GM12878 (cell line): ENCODE results near the gene TTLL8. TPM values are rescaled to one million over a fixed set of nuclear protein-coding genes. Genes with fewer than 3 reads are reported as not detected.

Experiments used
- ATAC-seq: fragments of 200-7000 bp; cut with Tn5 transposase; 3 replicates; pipeline ENCODE4 v1.9.1; 2020; ENCODE audit warnings: mild to moderate bottlenecking, moderate library complexity
- BruUV-seq: library from RNA; stranded (reverse); fragments of 400-500 nt; replicated peaks from 2 replicates; lab custom pipeline; 2021; lab: Mats Ljungman, UMichigan
- CTCF ChIA-PET: fragments of 300-600 bp; sonication (Branson Sonifier 250); formaldehyde crosslinking; extraction: SDS; loops from one replicate; lab custom pipeline; 2021; ENCODE audit warnings: inconsistent platforms; lab: Yijun Ruan, JAX
- POLR2A ChIA-PET: fragments of 350-600 bp; formaldehyde crosslinking; extraction: SDS; loops from one replicate; lab custom pipeline; 2021; ENCODE audit warnings: inconsistent platforms; lab: Charles Lee
- RAD21 ChIA-PET: fragments of 300-600 bp; sonication (Branson Sonifier 250); formaldehyde crosslinking; loops from one replicate; lab custom pipeline; 2023; ENCODE audit warnings: antibody characterized with exemption; ENCODE audit not compliant: unreplicated experiment; lab: Charles Lee
- SMC1A ChIA-PET: fragments of 300-600 bp; sonication (Branson Sonifier 250); formaldehyde crosslinking; loops from one replicate; lab custom pipeline; 2023; ENCODE audit not compliant: unreplicated experiment, uncharacterized antibody; lab: Charles Lee
- DNase-seq: peaks from one replicate; pipeline ENCODE4 v3.0.0-alpha.2; 2011; ENCODE audit warnings: low read depth, low spot score
- FAIRE-seq: peaks from 3 replicates; lab custom pipeline; 2011; peaks lifted over from hg19 to GRCh38; lab: Jason Lieb, UNC
- H2AFZ ChIP-seq: 2 replicates; pipeline ENCODE4 v1.6.0; 2011; ENCODE audit warnings: low read depth, low read length, control low read depth; ENCODE audit not compliant: control insufficient read depth
- H3K27ac ChIP-seq: 2 replicates; pipeline ENCODE4 v1.5.1; 2011; ENCODE audit warnings: control low read depth; ENCODE audit not compliant: control insufficient read depth, insufficient read depth
- H3K27me3 ChIP-seq, 2 experiments: replicated peaks in 1 of 2; 2 replicates each; pipeline versions ENCODE4 v1.6.0 to v1.6.1; 2011; ENCODE audit warnings: low read length in 1 of 2; ENCODE audit not compliant: control insufficient read depth in 2 of 2, insufficient read depth in 2 of 2
- H3K36me3 ChIP-seq, 2 experiments: 2 replicates each; pipeline ENCODE4 v1.5.1; 2011; ENCODE audit warnings: low read length in 1 of 2; ENCODE audit not compliant: control insufficient read depth in 2 of 2, insufficient read depth in 2 of 2
- H3K4me1 ChIP-seq: 2 replicates; pipeline ENCODE4 v1.6.1; 2011; ENCODE audit warnings: mild to moderate bottlenecking, low read length, moderate library complexity, mixed read lengths; ENCODE audit not compliant: control insufficient read depth, insufficient read depth
- H3K4me2 ChIP-seq: 2 replicates; pipeline ENCODE4 v1.6.0; 2011; ENCODE audit warnings: control low read depth; ENCODE audit not compliant: control insufficient read depth, insufficient read depth
- H3K4me3 ChIP-seq: fragments of 200-600 bp; sonication (generic); 2 replicates; pipeline ENCODE4 v1.5.1; 2016
- H3K79me2 ChIP-seq: 2 replicates; pipeline ENCODE4 v1.6.0; 2011; ENCODE audit warnings: low read length; ENCODE audit not compliant: control insufficient read depth, insufficient read depth
- H3K9ac ChIP-seq: 2 replicates; pipeline ENCODE4 v1.8.0; 2011; ENCODE audit warnings: low read length, control low read depth, mixed read lengths; ENCODE audit not compliant: control insufficient read depth, insufficient read depth
- H3K9me3 ChIP-seq: replicated peaks from 3 replicates; pipeline ENCODE4 v1.5.1; 2011; ENCODE audit warnings: mild to moderate bottlenecking, low read length; ENCODE audit not compliant: control insufficient read depth, insufficient read depth
- H4K20me1 ChIP-seq: 2 replicates; pipeline ENCODE4 v1.6.0; 2011; ENCODE audit not compliant: control insufficient read depth, insufficient read depth
- BACH1 ChIP-seq: fragments of 450-650 bp; IDR thresholded peaks from 2 replicates; pipeline ENCODE4 v1.6.1; 2017; ENCODE audit warnings: mild to moderate bottlenecking, borderline replicate concordance
- CBX3 ChIP-seq: fragments of 200-600 bp; sonication (generic); IDR thresholded peaks from 2 replicates; pipeline ENCODE4 v1.6.1; 2016; ENCODE audit warnings: low read depth, borderline replicate concordance
- CEBPB ChIP-seq, 2 experiments: fragments of 150-350 bp in 1 of 2; IDR thresholded peaks; 2 replicates each; pipeline ENCODE4 v1.6.1; 2012 to 2014; ENCODE audit warnings: low read depth in 2 of 2, low read length in 2 of 2, borderline replicate concordance in 1 of 2, inconsistent platforms in 1 of 2
- ESRRA ChIP-seq: IDR thresholded peaks from 2 replicates; pipeline ENCODE4 v1.6.1; 2012; ENCODE audit warnings: mild to moderate bottlenecking, low read length, improper control_type of control experiment
- FOS ChIP-seq: IDR thresholded peaks from 3 replicates; pipeline ENCODE4 v1.6.1; 2011; ENCODE audit warnings: borderline replicate concordance; ENCODE audit not compliant: insufficient read length; ENCODE audit errors: extremely low read depth
- HCFC1 ChIP-seq: fragments of 150-350 bp; IDR thresholded peaks from 2 replicates; pipeline ENCODE4 v1.6.1; 2014; ENCODE audit warnings: low read length
- HDAC6 ChIP-seq: fragments of 200-600 bp; sonication (generic); IDR thresholded peaks from one replicate; pipeline ENCODE4 v1.8.0; 2017; ENCODE audit warnings: antibody characterized with exemption; ENCODE audit not compliant: unreplicated experiment
- JUND ChIP-seq: IDR thresholded peaks from 2 replicates; pipeline ENCODE4 v1.6.1; 2012; ENCODE audit warnings: low read depth, mild to moderate bottlenecking, low read length, improper control_type of control experiment, moderate library complexity
- MTA3 ChIP-seq: IDR thresholded peaks from 2 replicates; pipeline ENCODE4 v1.6.1; 2012; ENCODE audit warnings: low read length, inconsistent platforms, borderline replicate concordance
- NR2C2 ChIP-seq: IDR thresholded peaks from 2 replicates; pipeline ENCODE4 v1.6.1; 2011; ENCODE audit warnings: borderline replicate concordance, low read depth; ENCODE audit not compliant: control insufficient read depth, insufficient read length
- RB1 ChIP-seq: fragments of 450-650 bp; formaldehyde crosslinking; IDR thresholded peaks from 2 replicates; pipeline ENCODE4 v1.6.1; 2017; ENCODE audit warnings: mild to moderate bottlenecking, borderline replicate concordance
- SMARCA5 ChIP-seq: fragments of 450-650 bp; IDR thresholded peaks from 2 replicates; pipeline ENCODE4 v1.6.1; 2017; ENCODE audit warnings: mild to moderate bottlenecking
- WGBS: methylation state at CpG from one replicate; pipeline ENCODE4 v1.1.6; 2016; ENCODE audit warnings: low lambda C conversion rate; ENCODE audit not compliant: insufficient replicate concordance, insufficient coverage; ENCODE audit errors: missing lambda C conversion rate; 5-methylcytosine and 5-hydroxymethylcytosine counted together
- in situ Hi-C: fragments of 300-500 bp; cut with MboI; formaldehyde crosslinking; loops from 9 replicates; pipeline ENCODE4 v1.14.3; 2018; ENCODE audit warnings: mixed read lengths
- intact Hi-C: fragments of 100-400 bp; cut with micrococcal nuclease; formaldehyde crosslinking; loops from one replicate; pipeline ENCODE4 v1.14.2; 2022; ENCODE audit not compliant: unreplicated experiment
- polyA plus RNA-seq, 11 experiments: library from polyadenylated mRNA; depleted of rRNA in 4 of 11; unstranded in 6 of 11; stranded (reverse) in 5 of 11; fragments of >200 nt; fragmentation: Nextera tagmentation in 4 of 11; fragmentation: Illumina TruSeq in 1 of 11; extraction: Ambion mirVana in 4 of 11; extraction: Trizol in 1 of 11; gene quantifications; 1 replicate in 1 of 11; 2 replicates in 10 of 11; pipeline versions ENCODE4 v1.2.1 to v1.2.3, GENCODE V29; 2011 to 2016; ENCODE audit warnings: inconsistent platforms in 2 of 11, missing spikeins in 2 of 11, low read depth in 1 of 11
- total RNA-seq, 4 experiments: library from RNA; depleted of rRNA in 3 of 4; stranded (reverse); fragments of >200 nt in 3 of 4; fragmentation: Illumina TruSeq in 1 of 4; extraction: Trizol in 1 of 4; gene quantifications; 2 replicates each; pipeline versions ENCODE4 v1.2.1 to v1.2.3, GENCODE V29; 2013 to 2021
- TF ChIP-seq, protein P1 (sequence below): IDR thresholded peaks from 2 replicates; pipeline ENCODE4 v1.6.1; 2011; ENCODE audit warnings: low read depth, mild to moderate bottlenecking, low read length, moderate library complexity, borderline replicate concordance; ENCODE audit errors: extremely low read depth
- TF ChIP-seq, protein P2 (sequence below): fragments of 450-650 bp; IDR thresholded peaks from 2 replicates; pipeline ENCODE4 v1.6.1; 2017; ENCODE audit warnings: mild to moderate bottlenecking
- TF ChIP-seq, protein P3 (sequence below): fragments of 450-650 bp; IDR thresholded peaks from 2 replicates; pipeline ENCODE4 v1.6.1; 2016; ENCODE audit warnings: mild to moderate bottlenecking, moderate library complexity, borderline replicate concordance
- TF ChIP-seq, protein P4 (sequence below): fragments of 450-650 bp; IDR thresholded peaks from 2 replicates; pipeline ENCODE4 v1.6.1; 2018; ENCODE audit warnings: mild to moderate bottlenecking, low read depth, moderate library complexity; ENCODE audit not compliant: partially characterized antibody

TTLL8 gene
- total and polyA plus RNA-seq, 10 of the 15 experiments (the other 5 are each of a cell fraction or from before 2014, with no cell fraction given), result not detected

DNA sequence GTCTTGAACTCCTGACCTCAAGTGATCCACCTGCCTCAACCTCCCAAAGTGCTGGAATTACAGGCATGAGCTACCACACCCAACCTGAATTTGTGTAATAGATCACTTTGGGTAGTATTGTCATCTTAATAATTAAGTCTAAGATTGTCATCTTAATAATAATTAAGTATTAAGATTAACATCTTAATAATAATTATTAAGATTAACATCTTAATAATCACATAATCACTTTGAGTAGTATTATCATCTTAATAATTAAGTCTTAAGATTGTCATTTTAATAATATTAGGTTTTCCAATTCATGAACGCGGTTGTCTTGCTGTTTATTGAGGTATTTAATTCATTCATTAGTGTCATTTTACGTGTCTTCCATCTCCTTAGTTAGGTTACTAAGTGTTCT, 40.0 kb upstream of the TTLL8 start:
- FAIRE-seq (no peak), ATAC-seq (no peak)
- Histone ChIP-seq H3K27me3 (no peaks in the 10 kb centered on the region), H3K4me1 (peaks cover 8% of the 10 kb centered on the region), H2AFZ (no peak overlapping the region), H3K27ac (no peak overlapping the region), H3K4me2 (no peak overlapping the region), H3K4me3 (no peak overlapping the region), H3K79me2 (no peaks in the 10 kb centered on the region), H3K9ac (no peak overlapping the region), H4K20me1 (no peaks in the 10 kb centered on the region)
- ChIA-PET POLR2A (no interaction called here), CTCF (no interaction called here), SMC1A (no interaction called here), RAD21 (no interaction called here)
- intact Hi-C loops, result no loop called here
- in situ Hi-C loops, result no loop called here
- no TSS peak for BruUV-seq
- WGBS, result 68% methylated on average over 3 of the region's 3 CpGs
- TF ChIP-seq CBX3 (no peak), HDAC6 (no peak), RB1 (no peak), HCFC1 (no peak), CEBPB (IDR thresholded peaks at IDR 0.05; ENCODE audit: borderline replicate concordance in 1 of 2, low read depth in 2 of 2, low read length in 2 of 2) (no peak), SMARCA5 (no peak), BACH1 (no peak), JUND (no peak), ESRRA (no peak), NR2C2 (no peak), FOS (no peak), MTA3 (no peak)
- TF ChIP-seq, protein P1, sequence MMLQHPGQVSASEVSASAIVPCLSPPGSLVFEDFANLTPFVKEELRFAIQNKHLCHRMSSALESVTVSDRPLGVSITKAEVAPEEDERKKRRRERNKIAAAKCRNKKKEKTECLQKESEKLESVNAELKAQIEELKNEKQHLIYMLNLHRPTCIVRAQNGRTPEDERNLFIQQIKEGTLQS, result no peak
- TF ChIP-seq, protein P2, sequence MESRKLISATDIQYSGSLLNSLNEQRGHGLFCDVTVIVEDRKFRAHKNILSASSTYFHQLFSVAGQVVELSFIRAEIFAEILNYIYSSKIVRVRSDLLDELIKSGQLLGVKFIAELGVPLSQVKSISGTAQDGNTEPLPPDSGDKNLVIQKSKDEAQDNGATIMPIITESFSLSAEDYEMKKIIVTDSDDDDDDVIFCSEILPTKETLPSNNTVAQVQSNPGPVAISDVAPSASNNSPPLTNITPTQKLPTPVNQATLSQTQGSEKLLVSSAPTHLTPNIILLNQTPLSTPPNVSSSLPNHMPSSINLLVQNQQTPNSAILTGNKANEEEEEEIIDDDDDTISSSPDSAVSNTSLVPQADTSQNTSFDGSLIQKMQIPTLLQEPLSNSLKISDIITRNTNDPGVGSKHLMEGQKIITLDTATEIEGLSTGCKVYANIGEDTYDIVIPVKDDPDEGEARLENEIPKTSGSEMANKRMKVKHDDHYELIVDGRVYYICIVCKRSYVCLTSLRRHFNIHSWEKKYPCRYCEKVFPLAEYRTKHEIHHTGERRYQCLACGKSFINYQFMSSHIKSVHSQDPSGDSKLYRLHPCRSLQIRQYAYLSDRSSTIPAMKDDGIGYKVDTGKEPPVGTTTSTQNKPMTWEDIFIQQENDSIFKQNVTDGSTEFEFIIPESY, result no peak
- TF ChIP-seq, protein P3, sequence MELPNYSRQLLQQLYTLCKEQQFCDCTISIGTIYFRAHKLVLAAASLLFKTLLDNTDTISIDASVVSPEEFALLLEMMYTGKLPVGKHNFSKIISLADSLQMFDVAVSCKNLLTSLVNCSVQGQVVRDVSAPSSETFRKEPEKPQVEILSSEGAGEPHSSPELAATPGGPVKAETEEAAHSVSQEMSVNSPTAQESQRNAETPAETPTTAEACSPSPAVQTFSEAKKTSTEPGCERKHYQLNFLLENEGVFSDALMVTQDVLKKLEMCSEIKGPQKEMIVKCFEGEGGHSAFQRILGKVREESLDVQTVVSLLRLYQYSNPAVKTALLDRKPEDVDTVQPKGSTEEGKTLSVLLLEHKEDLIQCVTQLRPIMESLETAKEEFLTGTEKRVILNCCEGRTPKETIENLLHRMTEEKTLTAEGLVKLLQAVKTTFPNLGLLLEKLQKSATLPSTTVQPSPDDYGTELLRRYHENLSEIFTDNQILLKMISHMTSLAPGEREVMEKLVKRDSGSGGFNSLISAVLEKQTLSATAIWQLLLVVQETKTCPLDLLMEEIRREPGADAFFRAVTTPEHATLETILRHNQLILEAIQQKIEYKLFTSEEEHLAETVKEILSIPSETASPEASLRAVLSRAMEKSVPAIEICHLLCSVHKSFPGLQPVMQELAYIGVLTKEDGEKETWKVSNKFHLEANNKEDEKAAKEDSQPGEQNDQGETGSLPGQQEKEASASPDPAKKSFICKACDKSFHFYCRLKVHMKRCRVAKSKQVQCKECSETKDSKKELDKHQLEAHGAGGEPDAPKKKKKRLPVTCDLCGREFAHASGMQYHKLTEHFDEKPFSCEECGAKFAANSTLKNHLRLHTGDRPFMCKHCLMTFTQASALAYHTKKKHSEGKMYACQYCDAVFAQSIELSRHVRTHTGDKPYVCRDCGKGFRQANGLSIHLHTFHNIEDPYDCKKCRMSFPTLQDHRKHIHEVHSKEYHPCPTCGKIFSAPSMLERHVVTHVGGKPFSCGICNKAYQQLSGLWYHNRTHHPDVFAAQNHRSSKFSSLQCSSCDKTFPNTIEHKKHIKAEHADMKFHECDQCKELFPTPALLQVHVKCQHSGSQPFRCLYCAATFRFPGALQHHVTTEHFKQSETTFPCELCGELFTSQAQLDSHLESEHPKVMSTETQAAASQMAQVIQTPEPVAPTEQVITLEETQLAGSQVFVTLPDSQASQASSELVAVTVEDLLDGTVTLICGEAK, result no peak
- TF ChIP-seq, protein P4, sequence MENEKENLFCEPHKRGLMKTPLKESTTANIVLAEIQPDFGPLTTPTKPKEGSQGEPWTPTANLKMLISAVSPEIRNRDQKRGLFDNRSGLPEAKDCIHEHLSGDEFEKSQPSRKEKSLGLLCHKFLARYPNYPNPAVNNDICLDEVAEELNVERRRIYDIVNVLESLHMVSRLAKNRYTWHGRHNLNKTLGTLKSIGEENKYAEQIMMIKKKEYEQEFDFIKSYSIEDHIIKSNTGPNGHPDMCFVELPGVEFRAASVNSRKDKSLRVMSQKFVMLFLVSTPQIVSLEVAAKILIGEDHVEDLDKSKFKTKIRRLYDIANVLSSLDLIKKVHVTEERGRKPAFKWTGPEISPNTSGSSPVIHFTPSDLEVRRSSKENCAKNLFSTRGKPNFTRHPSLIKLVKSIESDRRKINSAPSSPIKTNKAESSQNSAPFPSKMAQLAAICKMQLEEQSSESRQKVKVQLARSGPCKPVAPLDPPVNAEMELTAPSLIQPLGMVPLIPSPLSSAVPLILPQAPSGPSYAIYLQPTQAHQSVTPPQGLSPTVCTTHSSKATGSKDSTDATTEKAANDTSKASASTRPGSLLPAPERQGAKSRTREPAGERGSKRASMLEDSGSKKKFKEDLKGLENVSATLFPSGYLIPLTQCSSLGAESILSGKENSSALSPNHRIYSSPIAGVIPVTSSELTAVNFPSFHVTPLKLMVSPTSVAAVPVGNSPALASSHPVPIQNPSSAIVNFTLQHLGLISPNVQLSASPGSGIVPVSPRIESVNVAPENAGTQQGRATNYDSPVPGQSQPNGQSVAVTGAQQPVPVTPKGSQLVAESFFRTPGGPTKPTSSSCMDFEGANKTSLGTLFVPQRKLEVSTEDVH, result no peak
- TF ChIP-seq, all 136 proteins: peak for 0
- Histone ChIP-seq H3K36me3 (no peaks in the 10 kb centered on the region), H3K9me3 (no peaks in the 10 kb centered on the region)
- DNase-seq, result no peak
